Stimulated activated CD8-positive, alpha-beta memory T cell treated with anti-CD3 and anti-CD28 coated beads, Interleukin-12 subunit alpha, Interleukin-12 subunit beta, amount 100 ng/mL, for 1 hour (primary cell): ENCODE data around the gene ABLIM3.

Source experiments
- DNase-seq: peaks from one replicate; pipeline ENCODE4 v3.0.0-alpha.2; 2020; ENCODE audit warnings: low read depth

ABLIM3 gene

DNA sequence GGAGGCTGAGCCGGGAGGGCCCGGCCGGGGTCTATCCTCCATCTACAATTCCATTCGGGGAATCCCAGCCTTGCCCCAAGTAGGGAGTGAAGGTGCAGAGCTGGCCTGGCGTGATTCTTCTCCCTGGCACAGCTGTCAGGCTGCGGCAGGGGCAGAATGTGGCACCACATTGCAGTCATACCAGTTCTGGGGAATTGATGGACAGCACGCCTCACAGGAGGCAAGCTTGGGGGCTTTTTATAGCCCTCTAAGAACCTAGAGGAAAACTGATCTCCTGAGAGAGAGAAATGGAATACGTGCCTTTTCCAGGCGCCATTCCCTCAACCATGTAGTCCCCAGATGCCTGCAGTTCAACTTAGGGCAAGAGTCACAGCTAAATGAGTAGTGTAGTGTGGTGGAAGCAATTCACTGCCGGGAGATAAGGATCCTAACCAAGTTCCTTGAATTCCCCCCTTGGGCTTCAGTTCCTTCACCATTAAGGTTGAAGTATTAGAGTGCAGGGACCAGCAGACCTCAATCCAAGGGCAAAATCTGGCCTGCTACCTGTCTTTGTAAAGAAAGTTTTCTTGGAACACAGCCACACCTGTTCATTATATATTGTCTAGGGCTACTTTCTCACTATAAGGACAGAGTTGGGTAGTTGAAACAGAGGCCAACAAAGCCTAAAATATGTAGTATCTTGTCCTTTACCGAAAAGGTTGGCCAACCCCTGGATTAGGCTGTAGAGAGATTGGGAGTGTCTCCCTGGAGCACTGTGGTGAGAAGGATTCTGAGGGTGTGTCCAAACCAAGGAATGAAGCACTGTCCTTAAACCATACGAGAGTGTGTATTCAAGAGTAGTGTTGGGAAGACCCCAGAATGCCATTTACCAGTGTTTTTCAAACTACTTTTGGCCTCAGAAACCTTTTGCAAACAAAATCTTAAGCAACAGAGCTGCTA lies 141.0 kb downstream of the ABLIM3 start:
- no peak for DNase-seq

GRCh38 chr5:149282966-149283332 lies 141.7 kb downstream of the ABLIM3 start:
- no peak for DNase-seq

DNA sequence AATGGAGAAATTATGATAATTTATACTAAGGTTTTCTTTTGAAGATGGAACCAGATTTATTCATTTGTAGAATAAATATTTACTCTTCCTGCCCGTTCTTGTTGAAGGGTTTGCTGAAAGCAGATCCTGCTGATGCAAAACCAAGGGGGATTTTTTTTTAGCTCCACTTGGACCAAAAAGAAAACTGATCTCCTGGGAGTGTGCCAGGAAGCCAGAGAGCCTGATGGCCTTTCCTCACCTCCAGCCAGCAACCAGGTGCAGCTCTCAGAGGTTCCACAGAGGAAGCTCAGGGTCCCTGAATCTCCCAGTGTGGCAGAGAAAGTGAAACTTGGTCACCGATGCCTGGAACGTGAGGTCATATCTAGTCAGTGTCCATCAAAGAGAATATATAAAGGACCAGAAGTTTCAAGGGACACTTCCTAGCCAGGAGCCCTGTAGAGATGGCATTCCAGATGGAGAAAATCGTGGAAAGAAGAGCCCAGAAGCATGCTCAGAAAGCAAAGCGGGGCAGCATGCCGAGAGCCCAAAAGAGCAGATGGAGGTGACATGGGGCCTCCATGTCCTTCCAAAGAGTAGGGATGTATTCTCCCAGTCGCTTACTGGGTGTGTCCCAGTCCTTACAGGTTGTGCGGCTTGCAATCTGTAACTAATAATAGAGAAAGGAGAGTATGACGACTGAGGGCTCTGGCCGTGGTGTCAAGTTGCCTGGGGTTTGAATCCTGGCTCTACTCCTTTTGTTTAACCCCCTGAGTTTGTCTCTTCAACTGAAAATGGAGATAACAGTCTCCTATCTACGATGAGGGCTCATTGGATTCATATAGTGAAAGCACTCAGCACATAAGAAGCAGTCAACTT lies 142.6 kb downstream of the ABLIM3 start:
- no peak for DNase-seq

DNA sequence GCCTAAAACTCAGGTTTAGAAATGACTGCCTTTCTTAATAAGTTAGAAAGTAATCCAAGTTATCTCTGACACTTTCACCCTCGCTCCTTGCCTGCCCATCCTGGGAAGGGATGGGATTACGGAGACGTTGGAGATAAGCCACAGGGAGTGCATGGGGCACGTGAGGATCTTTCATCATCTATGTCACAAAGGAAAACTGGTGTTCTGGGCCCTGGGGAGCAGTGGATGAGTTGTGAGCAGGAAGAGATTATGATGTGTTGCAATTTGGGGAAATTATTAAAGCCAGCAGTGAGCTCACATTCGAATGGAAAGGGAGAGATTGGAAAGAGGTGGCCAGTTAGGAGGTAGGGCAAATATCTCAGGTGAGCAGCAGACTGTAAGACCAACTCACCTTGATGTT lies 143.2 kb downstream of the ABLIM3 start:
- DNase-seq: no peak

- no peak for DNase-seq
These were observed 143.9 kb downstream of the ABLIM3 start for GRCh38 chr5:149285153-149285552.

- DNase-seq: no peak
These were observed 147.1 kb downstream of the ABLIM3 start for GRCh38 chr5:149288436-149288835.

DNA sequence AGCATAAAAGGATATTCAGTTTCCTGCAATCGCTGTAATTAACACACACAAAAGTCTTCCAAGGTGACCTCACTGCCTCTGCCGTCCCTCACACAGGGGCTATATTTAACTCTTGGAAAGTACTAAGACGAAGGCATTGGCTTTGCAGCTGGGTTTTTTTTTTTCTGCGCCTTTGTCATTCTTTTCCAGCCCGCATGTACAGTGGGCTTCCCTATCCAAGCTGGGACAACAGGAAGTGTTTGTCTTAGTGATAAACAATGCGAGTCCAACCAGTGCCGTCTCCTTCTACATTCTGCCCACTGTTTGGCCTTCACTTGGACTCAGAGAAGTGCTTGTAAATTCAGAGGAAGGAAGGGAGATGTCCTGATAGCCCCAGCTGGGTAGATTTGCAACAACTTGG lies 148.0 kb downstream of the ABLIM3 start:
- no peak for DNase-seq

DNA sequence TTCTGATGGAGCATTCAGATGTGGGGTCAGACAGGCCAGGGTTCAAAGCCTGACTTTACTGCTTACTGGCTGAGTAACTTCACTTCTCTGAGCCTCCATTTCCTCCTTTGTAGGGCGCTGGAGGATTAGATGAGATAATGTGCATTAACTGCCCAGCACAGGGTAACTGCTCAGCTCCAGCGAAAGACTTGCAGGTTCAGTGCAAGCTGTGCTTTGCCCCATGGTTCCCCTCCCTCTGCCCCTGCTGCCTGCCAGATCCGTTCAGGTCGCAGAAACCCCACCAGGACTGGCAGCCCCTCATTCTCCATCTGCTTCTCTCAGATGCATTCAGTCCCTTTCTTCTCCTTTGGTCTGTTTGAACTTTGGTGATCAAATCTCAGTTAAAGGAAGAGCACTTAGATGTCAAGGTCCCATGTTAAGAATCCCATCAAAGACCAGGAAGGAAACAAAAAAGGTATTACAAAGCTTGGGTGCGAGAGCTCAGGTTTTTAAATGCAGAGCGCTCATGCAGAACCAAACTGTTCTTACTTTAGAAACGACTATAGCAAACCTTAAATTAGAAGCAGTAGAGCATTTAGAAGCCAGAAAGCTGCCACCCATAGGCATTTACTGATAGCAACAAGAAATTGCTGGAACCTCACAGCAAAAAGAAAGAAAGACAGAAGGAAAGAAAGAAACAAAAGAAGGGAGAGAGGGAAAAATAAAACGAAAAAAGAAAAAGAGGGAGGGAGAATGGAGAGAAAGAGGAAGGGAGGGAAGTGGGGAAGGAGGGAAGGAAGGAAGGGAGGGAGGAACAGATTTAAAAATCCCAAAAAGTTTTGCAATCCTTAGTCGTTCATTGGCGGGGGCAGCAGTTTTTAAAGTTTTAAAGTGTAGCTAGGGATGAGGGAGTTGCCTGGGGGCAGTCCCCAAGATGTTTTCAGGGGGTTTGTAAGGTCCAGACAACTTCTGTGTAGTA lies 153.9 kb downstream of the ABLIM3 start:
- DNase-seq: no peak

DNA sequence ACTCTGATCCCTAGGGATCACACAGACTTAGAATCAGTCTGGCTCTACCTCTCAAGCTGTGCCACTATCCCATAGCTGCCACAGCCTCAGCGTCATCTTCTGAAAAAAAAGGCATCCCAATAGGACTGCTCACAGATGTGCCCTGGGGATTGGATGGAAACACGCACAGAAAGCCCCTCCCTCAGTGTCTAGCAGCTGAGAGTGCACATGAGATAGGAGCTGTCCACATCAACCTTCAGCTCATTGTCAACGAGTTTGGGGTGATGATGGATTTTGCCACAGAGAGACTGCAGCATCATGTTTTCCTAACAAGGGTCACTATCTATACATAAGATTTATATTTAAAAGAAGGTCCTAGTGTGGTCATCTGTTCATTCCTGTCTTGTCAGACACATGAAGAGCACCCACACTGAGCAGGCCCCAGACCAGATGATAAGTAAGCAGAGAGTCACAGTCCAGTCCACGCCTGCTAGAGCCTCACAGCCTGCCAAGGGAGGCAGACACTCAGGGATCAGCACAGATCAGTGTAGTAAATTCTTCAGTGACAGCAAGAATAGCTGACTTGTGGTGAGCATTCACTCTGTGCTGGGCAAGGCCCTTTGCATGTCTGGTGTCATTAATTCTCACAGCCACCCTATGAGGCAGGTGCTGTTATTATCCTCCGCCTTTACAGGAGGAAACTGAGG lies 156.2 kb downstream of the ABLIM3 start:
- DNase-seq: no peak

DNA sequence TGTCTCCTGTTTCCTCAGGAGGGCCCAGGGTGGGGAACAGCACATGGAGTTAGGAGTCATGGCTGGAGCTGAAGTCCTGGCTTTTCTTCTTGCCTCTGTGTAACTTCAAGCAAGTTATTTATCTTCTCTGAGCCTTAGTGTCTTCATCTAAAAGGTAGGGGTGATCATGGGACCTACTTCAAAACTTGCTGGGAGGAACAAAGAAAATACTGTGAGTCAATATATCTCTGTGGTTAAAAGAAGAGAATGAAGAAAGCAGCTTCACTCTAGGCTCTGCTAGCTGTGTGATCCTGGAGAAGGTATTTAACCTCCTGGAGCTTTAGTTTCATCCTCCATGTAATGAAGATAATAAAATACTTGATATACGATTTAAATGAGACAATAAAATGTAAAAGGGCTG lies 156.9 kb downstream of the ABLIM3 start:
- DNase-seq: no peak

- DNase-seq: no peak
These were observed 157.6 kb downstream of the ABLIM3 start for GRCh38 chr5:149298842-149299404.

GRCh38 chr5:149299451-149300054 lies 158.3 kb downstream of the ABLIM3 start:
- DNase-seq: no peak

- no peak for DNase-seq
These were observed 159.1 kb downstream of the ABLIM3 start for GRCh38 chr5:149300441-149300840.

- no peak for DNase-seq
These were observed 159.9 kb downstream of the ABLIM3 start for GRCh38 chr5:149301049-149301743.

GRCh38 chr5:149301744-149302380 lies 160.6 kb downstream of the ABLIM3 start:
- DNase-seq: no peak

DNA sequence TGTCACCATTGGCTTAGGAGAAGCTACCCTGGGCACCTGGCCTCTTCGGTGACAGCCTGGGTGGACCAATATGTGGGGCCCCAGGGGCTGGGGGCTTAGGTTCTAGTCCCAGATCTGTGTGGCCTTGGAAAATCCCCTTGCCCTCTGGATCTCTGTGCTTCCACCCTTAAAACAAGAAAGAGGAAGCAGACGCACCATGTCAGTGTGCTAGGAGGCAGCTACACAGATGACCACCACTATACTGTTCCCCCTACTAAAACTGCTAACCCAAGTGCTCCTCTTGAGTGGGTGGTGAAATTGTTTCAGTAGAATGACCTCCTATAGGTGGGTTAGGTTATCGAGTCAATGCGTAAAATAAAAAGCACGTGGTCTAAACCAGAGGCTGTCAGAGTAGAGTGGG lies 161.3 kb downstream of the ABLIM3 start:
- DNase-seq: no peak

- no peak for DNase-seq
These were observed 161.9 kb downstream of the ABLIM3 start for GRCh38 chr5:149303210-149303609.

GRCh38 chr5:149304195-149305078 lies 163.1 kb downstream of the ABLIM3 start:
- DNase-seq: no peak
